ENCODE results near the gene FXYD6. TPM values are rescaled to one million over a fixed set of nuclear protein-coding genes. Genes with fewer than 3 reads are reported as not detected.

FXYD6 gene
- total and polyA plus RNA-seq, 9 of the 15 experiments (the other 6 are each of a cell fraction or from before 2014, with no cell fraction given): 0.07 to 0.35 TPM; not detected in 7

GRCh38 chr11:117919341-117919740, 42.9 kb upstream of the FXYD6 start:
- FAIRE-seq (no peak), DNase-seq (ENCODE audit: extremely low read depth in 1 of 4, low spot score in 3 of 4) (no peak), ATAC-seq (no peak)
- H3K9me3 ChIP-seq (replicated peaks; ENCODE audit: control insufficient read depth, insufficient read depth, low read depth, low read length): no peaks in the 10 kb centered on the region
- ChIA-PET POLR2A (interaction anchor here (0.7 to 2.2 kb wide), 6 partner anchors 10 to 24 kb away, joined by 3 to 10 read pairs (median 4); no protein-coding TSS in a partner anchor), CTCF (ENCODE audit: low intra/inter-chr PET ratio) (no interaction called here)
- intact Hi-C loops (cut with micrococcal nuclease) (no loop called here), in situ Hi-C loops (cut with MboI) (no loop called here)
- H4K20me1 ChIP-seq (replicated peaks; ENCODE audit: control insufficient read depth, insufficient read depth, low read length): no peaks in the 10 kb centered on the region
- H3K4me1 ChIP-seq (replicated peaks in 1 of 2; ENCODE audit: control insufficient read depth in 2 of 2, insufficient read depth in 2 of 2, low read length in 2 of 2): 0 out of 5 replicates have a peak, but pooled peaks cover 0 to 3% of the 10 kb centered on the region in 2 experiments
- H3K36me3 ChIP-seq (ENCODE audit: control insufficient read depth, insufficient read depth, low read length): no peaks in the 10 kb centered on the region
- BruUV-seq (replicated peaks): no TSS peak
- no peak overlapping the region for H3K4me2 ChIP-seq (ENCODE audit: insufficient read depth, low read length)
- H3K9me1 ChIP-seq (ENCODE audit: control insufficient read depth, insufficient read depth, low read length): peaks cover under 1% of the 10 kb centered on the region
- no peak overlapping the region for H2AFZ ChIP-seq (ENCODE audit: low read depth, low read length)
- no peak for TF ChIP-seq TEAD4 (IDR thresholded peaks at IDR 0.05; ENCODE audit: low read length)
- TF ChIP-seq TEAD4 (CRISPR knock-in tag; IDR thresholded peaks at IDR 0.05; ENCODE audit: borderline replicate concordance): no peak
- peak; percentile 33 for TF ChIP-seq RBM25 (IDR thresholded peaks at IDR 0.05; ENCODE audit: low read depth, low read length, severe bottlenecking)
- WGBS (ENCODE audit: insufficient coverage, low coverage, missing lambda C conversion rate): 0% methylated on average over 4 of the region's 4 CpGs
- no peaks in the 10 kb centered on the region for H3K79me2 ChIP-seq (ENCODE audit: control insufficient read depth, insufficient read depth, low read length)
- H3K4me3 ChIP-seq: no peak overlapping the region
- no peak overlapping the region for H3K27ac ChIP-seq (ENCODE audit: extremely low read depth, low read depth, low read length)
- H3K27me3 ChIP-seq (ENCODE audit: control insufficient read depth in 2 of 2, insufficient read depth in 2 of 2, low read length in 2 of 2): peaks cover 20 to 68% of the 10 kb centered on the region in 2 experiments; a peak in 3 of 5 replicates
- H3K9ac ChIP-seq (ENCODE audit: insufficient read depth in 1 of 2, low read depth in 2 of 2, low read length in 2 of 2): no peak overlapping the region

DNA sequence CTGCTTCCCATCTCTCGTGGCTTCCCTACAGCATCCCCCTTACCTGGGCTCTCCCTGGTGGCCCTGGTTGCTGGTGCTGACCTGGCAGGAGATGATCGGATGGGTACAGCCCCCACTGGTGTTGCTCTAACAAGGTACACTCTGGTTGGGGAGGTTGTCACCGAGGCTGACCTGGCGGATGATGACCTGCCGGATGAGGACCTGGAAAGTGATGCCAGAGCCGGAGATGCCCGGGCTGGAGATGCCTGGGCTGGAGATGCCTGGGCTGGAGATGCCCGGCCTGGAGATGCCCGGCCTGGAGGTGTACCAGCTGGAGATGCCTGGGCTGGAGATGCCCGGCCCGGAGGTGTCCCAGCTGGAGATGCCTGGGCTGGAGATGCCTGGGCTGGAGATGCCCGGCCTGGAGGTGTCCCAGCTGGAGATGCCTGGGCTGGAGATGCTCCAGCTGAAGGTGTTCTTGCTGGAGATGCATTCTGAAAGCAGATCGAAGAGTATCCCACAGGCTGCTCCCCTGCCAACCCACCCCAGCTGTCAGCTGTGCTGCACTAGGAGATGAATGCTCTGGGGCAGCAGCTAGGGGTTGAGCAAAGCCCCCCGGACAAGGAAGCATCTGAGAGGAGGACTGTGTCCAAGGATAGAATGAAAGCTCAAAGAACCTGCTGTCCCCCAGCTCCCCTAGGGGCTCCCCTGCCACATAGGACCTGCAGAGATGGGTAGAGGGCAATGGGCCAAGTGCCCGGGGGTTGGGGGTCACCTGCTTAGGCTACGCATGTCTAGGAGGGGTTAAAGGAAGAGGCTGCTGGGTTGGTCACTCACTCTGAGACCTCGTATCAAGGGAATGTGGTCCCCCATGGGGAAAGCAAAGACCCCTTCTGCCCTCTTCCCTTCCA, 42.2 kb upstream of the FXYD6 start:
- 0 out of 2 replicates have a peak, but pooled peaks cover 5% of the 10 kb centered on the region for H4K20me1 ChIP-seq (replicated peaks; ENCODE audit: control insufficient read depth, insufficient read depth, low read length)
- CTCF ChIA-PET (ENCODE audit: low intra/inter-chr PET ratio): interaction anchor here (0.7 kb wide), 1 partner anchor 75 kb away, joined by 3 read pairs; no protein-coding TSS in a partner anchor
- DNase-seq (ENCODE audit: extremely low read depth in 1 of 4, low spot score in 3 of 4) (no peak), ATAC-seq (no peak), FAIRE-seq (no peak)
- no peak overlapping the region for H3K9ac ChIP-seq (ENCODE audit: insufficient read depth in 1 of 2, low read depth in 2 of 2, low read length in 2 of 2)
- intact Hi-C loops (cut with micrococcal nuclease): no loop called here
- no peak overlapping the region for H3K4me3 ChIP-seq
- no peaks in the 10 kb centered on the region for H3K9me1 ChIP-seq (ENCODE audit: control insufficient read depth, insufficient read depth, low read length)
- in situ Hi-C loops (cut with MboI): no loop called here
- H3K9me3 ChIP-seq (replicated peaks; ENCODE audit: control insufficient read depth, insufficient read depth, low read depth, low read length): no peaks in the 10 kb centered on the region
- H3K4me2 ChIP-seq (ENCODE audit: insufficient read depth, low read length): no peak overlapping the region
- peaks cover 0 to 6% of the 10 kb centered on the region in 2 experiments; a peak in 1 of 5 replicates for H3K4me1 ChIP-seq (replicated peaks in 1 of 2; ENCODE audit: control insufficient read depth in 2 of 2, insufficient read depth in 2 of 2, low read length in 2 of 2)
- no peaks in the 10 kb centered on the region for H3K36me3 ChIP-seq (ENCODE audit: control insufficient read depth, insufficient read depth, low read length)
- H3K27ac ChIP-seq (ENCODE audit: extremely low read depth, low read depth, low read length): no peak overlapping the region
- no peaks in the 10 kb centered on the region for H3K79me2 ChIP-seq (ENCODE audit: control insufficient read depth, insufficient read depth, low read length)
- BruUV-seq (replicated peaks): no TSS peak
- 2% methylated on average over 17 of the region's 17 CpGs for WGBS (ENCODE audit: insufficient coverage, low coverage, missing lambda C conversion rate)
- POLR2A ChIA-PET: interaction anchor here (0.7 to 2.2 kb wide), 5 partner anchors 10 to 23 kb away, joined by 3 to 10 read pairs (median 5); no protein-coding TSS in a partner anchor
- no peak overlapping the region for H2AFZ ChIP-seq (ENCODE audit: low read depth, low read length)
- H3K27me3 ChIP-seq (ENCODE audit: control insufficient read depth in 2 of 2, insufficient read depth in 2 of 2, low read length in 2 of 2): peaks cover 22 to 75% of the 10 kb centered on the region in 2 experiments; a peak in 3 of 5 replicates
- TF ChIP-seq ZNF695 (CRISPR knock-in tag; IDR thresholded peaks at IDR 0.05) (no peak), EP400 (IDR thresholded peaks at IDR 0.05) (no peak), EP300 (IDR thresholded peaks at IDR 0.05; ENCODE audit: low read length) (no peak), ETS2 (tag; IDR thresholded peaks at IDR 0.05; ENCODE audit: borderline replicate concordance, poor library complexity, severe bottlenecking) (no peak), XRCC4 (IDR thresholded peaks at IDR 0.05; ENCODE audit: extremely low read depth, insufficient read depth, insufficient read length) (no peak), FOXJ3 (CRISPR knock-in tag; IDR thresholded peaks at IDR 0.05) (no peak), ZNF146 (CRISPR knock-in tag; IDR thresholded peaks at IDR 0.05; ENCODE audit: unreplicated experiment) (no peak)
- TF ChIP-seq, protein P1, sequence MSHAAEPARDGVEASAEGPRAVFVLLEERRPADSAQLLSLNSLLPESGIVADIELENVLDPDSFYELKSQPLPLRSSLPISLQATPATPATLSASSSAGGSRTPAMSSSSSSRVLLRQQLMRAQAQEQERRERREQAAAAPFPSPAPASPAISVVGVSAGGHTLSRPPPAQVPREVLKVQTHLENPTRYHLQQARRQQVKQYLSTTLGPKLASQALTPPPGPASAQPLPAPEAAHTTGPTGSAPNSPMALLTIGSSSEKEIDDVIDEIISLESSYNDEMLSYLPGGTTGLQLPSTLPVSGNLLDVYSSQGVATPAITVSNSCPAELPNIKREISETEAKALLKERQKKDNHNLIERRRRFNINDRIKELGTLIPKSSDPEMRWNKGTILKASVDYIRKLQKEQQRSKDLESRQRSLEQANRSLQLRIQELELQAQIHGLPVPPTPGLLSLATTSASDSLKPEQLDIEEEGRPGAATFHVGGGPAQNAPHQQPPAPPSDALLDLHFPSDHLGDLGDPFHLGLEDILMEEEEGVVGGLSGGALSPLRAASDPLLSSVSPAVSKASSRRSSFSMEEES (CRISPR knock-in tag; IDR thresholded peaks at IDR 0.05): no peak

Measured in K562 (cell line).